EH (cell line): ENCODE data around the gene LRRC8B.
"Not testable (repeated sequence)": the region's sequence is repeated elsewhere in the genome, so short reads cannot be mapped to it uniquely, and the experiment has no call there.

Experiments used
- DNase-seq: peaks from one replicate; pipeline ENCODE4 v3.0.0-alpha.2; 2015; ENCODE audit warnings: low read depth

LRRC8B gene

GRCh38 chr1:89584781-89585180, 60.2 kb downstream of the LRRC8B start:
- no peak for DNase-seq

GRCh38 chr1:89587729-89588161, 63.1 kb downstream of the LRRC8B start:
- DNase-seq: no peak

- no peak for DNase-seq
Measured at GRCh38 chr1:89588480-89588879, 63.9 kb downstream of the LRRC8B start.

- peak; percentile 28 for DNase-seq
Measured at GRCh38 chr1:89589515-89589914, 64.9 kb downstream of the LRRC8B start.

GRCh38 chr1:89590341-89591080, 65.9 kb downstream of the LRRC8B start:
- DNase-seq: no peak

- DNase-seq: not testable (repeated sequence)
Measured at GRCh38 chr1:89592861-89593302, 68.3 kb downstream of the LRRC8B start.

- DNase-seq: no peak
Measured at GRCh38 chr1:89594096-89594740, 69.6 kb downstream of the LRRC8B start.

- DNase-seq: no peak
Measured at GRCh38 chr1:89596698-89597097, 72.1 kb downstream of the LRRC8B start.

- DNase-seq: peak; percentile 47
Measured at GRCh38 chr1:89598450-89599331, 74.1 kb downstream of the LRRC8B start.

GRCh38 chr1:89599332-89599630, 74.7 kb downstream of the LRRC8B start:
- no peak for DNase-seq

GRCh38 chr1:89600451-89601224, 76.0 kb downstream of the LRRC8B start:
- DNase-seq: no peak

GRCh38 chr1:89602871-89603404, 78.3 kb downstream of the LRRC8B start:
- DNase-seq: no peak

- DNase-seq: peak; percentile 42
Measured at GRCh38 chr1:89603651-89604413, 79.2 kb downstream of the LRRC8B start.

GRCh38 chr1:89604414-89604735, 79.7 kb downstream of the LRRC8B start:
- DNase-seq: no peak

GRCh38 chr1:89605692-89606091, 81.1 kb downstream of the LRRC8B start:
- peak; percentile 72 for DNase-seq

GRCh38 chr1:89606227-89606980, 81.8 kb downstream of the LRRC8B start:
- DNase-seq: no peak

- no peak for DNase-seq
Measured at GRCh38 chr1:89607156-89607555, 82.5 kb downstream of the LRRC8B start.

- DNase-seq: no peak
Measured at GRCh38 chr1:89607586-89608318, 83.1 kb downstream of the LRRC8B start.

- no peak for DNase-seq
Measured at GRCh38 chr1:89608319-89608983, 83.8 kb downstream of the LRRC8B start.
